T-cell (primary cell): ENCODE results near the gene CHRNG. TPM values are rescaled to one million over a fixed set of nuclear protein-coding genes. Genes with fewer than 3 reads are reported as not detected.
"Not testable (repeated sequence)": the region's sequence is repeated elsewhere in the genome, so short reads cannot be mapped to it uniquely, and the experiment has no call there.

Experiments used
- ATAC-seq, 4 experiments: fragments of 200-7000 bp in 3 of 4; fragments of 150-1000 bp in 1 of 4; cut with Tn5 transposase; replicated peaks in 1 of 4; 1 replicate in 3 of 4; 2 replicates in 1 of 4; pipeline ENCODE4 v1.10.0; 2021; ENCODE audit warnings: moderate library complexity in 3 of 4, mild to moderate bottlenecking in 2 of 4, moderate number of reproducible peaks in 1 of 4
- CTCF ChIA-PET, 2 donors: fragments of 300-600 bp; sonication (Branson Sonifier 250); formaldehyde crosslinking; loops; one replicate each; lab custom pipeline; 2022; ENCODE audit warnings: antibody characterized with exemption in 2 of 2; lab: Charles Lee
- POLR2A ChIA-PET, 2 donors: fragments of 300-600 bp; sonication (Branson Sonifier 250); formaldehyde crosslinking; loops; one replicate each; lab custom pipeline; 2022; ENCODE audit warnings: antibody characterized with exemption in 2 of 2; lab: Charles Lee
- DNase-seq, 35 experiments: peaks; one replicate each; pipeline versions ENCODE4 v3.0.0 to v3.0.0-alpha.2; 2013 to 2023
- H3K27ac ChIP-seq: one replicate; pipeline ENCODE4 v1.5.1; 2013; ENCODE audit warnings: low read length
- H3K27me3 ChIP-seq, 2 experiments: replicated peaks in 1 of 2; 1 replicate in 1 of 2; 2 replicates in 1 of 2; pipeline versions ENCODE4 v1.6.1 to v1.7.0; 2013; ENCODE audit warnings: low read length in 1 of 2, mixed read lengths in 1 of 2; ENCODE audit not compliant: control insufficient read depth in 2 of 2, insufficient read depth in 2 of 2; ENCODE audit errors: extremely low read depth in 1 of 2
- H3K36me3 ChIP-seq, 2 donors: 1 replicate in 1 of 2; 2 replicates in 1 of 2; pipeline versions ENCODE4 v1.6.1 to v1.7.0; 2013; ENCODE audit warnings: low read length in 1 of 2; ENCODE audit not compliant: control insufficient read depth in 2 of 2, insufficient read depth in 1 of 2; ENCODE audit errors: extremely low read depth in 1 of 2
- H3K4me1 ChIP-seq, 2 experiments: 1 replicate in 1 of 2; 2 replicates in 1 of 2; pipeline versions ENCODE4 v1.6.1 to v1.7.0; 2013; ENCODE audit warnings: low read length in 2 of 2, mixed read lengths in 1 of 2; ENCODE audit not compliant: insufficient read depth in 2 of 2, control insufficient read depth in 1 of 2; ENCODE audit errors: extremely low read depth in 1 of 2
- H3K4me3 ChIP-seq, 2 donors: 1 replicate in 1 of 2; 2 replicates in 1 of 2; pipeline versions ENCODE4 v1.5.1 to v1.7.0; 2013; ENCODE audit warnings: mild to moderate bottlenecking in 2 of 2, low read length in 1 of 2, moderate library complexity in 1 of 2; ENCODE audit not compliant: control insufficient read depth in 1 of 2; ENCODE audit errors: extremely low read depth in 1 of 2
- H3K9me3 ChIP-seq: 2 replicates; pipeline ENCODE4 v1.7.0; 2013
- H3K27ac Mint-ChIP-seq, 2 donors: one replicate each; pipeline ENCODE4 v1.8.0; 2020 to 2021; ENCODE audit warnings: mild to moderate bottlenecking in 2 of 2, mixed read lengths in 2 of 2
- H3K27me3 Mint-ChIP-seq, 2 donors: one replicate each; pipeline ENCODE4 v1.8.0; 2021 to 2022; ENCODE audit warnings: mixed read lengths in 2 of 2
- H3K36me3 Mint-ChIP-seq: one replicate; pipeline ENCODE4 v1.8.0; 2021; ENCODE audit warnings: mixed read lengths
- H3K4me1 Mint-ChIP-seq, 3 donors: one replicate each; pipeline ENCODE4 v1.8.0; 2020 to 2022; ENCODE audit warnings: mixed read lengths in 3 of 3, mild to moderate bottlenecking in 1 of 3
- H3K4me3 Mint-ChIP-seq, 3 donors: one replicate each; pipeline ENCODE4 v1.8.0; 2020 to 2022; ENCODE audit warnings: mild to moderate bottlenecking in 3 of 3, mixed read lengths in 3 of 3, moderate library complexity in 3 of 3
- H3K9me3 Mint-ChIP-seq, 3 donors: one replicate each; pipeline ENCODE4 v1.8.0; 2020 to 2022; ENCODE audit warnings: mixed read lengths in 3 of 3
- WGBS: methylation state at CpG from one replicate; pipeline ENCODE4 v1.1.5; 2013; ENCODE audit warnings: missing lambda C conversion rate; ENCODE audit not compliant: insufficient coverage; 5-methylcytosine and 5-hydroxymethylcytosine counted together
- total RNA-seq, 35 experiments: library from RNA in 6 of 35; stranded (reverse) in 6 of 35; fragments of 120-200 nt in 1 of 35; gene quantifications; one replicate each; pipeline versions ENCODE4 v1.2.1 to v1.2.4 and lab custom pipeline; 2013 to 2026

The CHRNG gene
- total RNA-seq, 5 donors from 2014 or later (not counting 1 experiment from before 2014, with no cell fraction given): not detected

DNA sequence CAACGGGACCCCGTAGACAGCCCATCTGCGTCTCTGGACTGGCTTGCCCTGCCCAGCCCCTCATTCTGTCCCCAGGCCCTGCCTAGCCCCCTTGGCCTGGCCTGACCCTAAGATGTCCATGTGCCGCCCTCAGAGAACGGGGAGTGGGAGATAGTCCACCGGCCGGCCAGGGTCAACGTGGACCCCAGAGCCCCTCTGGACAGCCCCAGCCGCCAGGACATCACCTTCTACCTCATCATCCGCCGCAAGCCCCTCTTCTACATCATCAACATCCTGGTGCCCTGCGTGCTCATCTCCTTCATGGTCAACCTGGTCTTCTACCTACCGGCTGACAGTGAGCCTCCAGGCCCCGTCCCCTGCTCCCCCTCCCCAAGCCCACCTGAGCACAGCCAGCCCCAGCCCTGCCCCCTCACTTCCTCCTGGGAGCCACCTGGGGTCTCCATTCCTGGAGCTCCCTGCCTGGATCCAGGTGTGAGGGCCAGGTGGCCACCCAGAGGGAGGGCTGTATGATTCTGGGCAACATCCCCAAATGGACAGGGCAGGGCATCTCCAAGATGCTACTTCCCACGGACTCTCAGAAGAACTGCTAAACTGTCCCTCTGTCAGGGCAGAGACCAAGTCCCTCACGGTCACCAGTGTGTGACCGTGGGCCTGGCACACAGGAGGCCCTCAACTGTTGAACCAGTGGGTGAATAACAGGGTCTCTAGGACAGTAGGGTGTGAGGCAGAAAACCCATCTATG, 9.5 kb upstream of the CHRNG start:
- CTCF ChIA-PET: no interaction called here

DNA sequence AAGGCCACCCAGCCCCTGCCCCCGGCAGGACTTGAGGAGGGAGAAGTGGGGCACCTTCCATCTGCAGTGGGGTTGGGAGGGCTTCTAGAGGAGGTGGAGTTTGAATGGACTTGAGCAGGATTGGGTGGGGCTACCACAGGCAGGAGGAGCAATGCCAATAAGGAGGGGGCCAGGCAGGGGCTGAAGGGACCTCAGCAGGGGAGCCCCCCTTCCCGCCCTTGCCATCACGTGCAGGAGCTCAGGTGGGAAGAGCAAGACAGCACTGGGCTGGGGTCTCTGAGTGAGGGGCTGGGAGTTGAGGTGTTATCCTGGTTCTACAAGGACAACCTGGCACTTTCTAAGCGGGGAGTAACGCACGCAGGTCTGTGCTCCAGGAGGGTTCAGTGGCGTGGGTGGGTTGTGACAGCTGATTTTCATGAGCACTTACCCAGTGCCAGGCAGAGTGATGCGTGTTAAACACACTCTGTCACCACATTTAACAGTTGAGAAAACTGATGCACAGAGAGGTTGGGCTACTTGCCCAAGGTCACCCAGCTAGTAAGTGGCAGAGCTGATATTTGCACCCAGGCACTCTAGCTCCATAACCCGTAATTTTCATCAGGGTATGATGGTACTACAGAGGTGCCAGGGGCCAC, 8.7 kb upstream of the CHRNG start:
- DNase-seq: no peak
- Histone ChIP-seq H3K27ac (no peak overlapping the region), H3K9me3 (no peaks in the 10 kb centered on the region), H3K4me1 (peaks cover 0 to 15% of the 10 kb centered on the region in 2 experiments), H3K36me3 (no peaks in the 10 kb centered on the region), H3K27me3 (peaks cover 2 to 74% of the 10 kb centered on the region in 2 experiments), H3K4me3 (no peak overlapping the region)
- Mint-ChIP-seq H3K36me3 (no peaks in the 10 kb centered on the region), H3K4me1 (peaks cover 13 to 16% (median 14%) of the 10 kb centered on the region in 3 donors), H3K27ac (peak overlapping the region in 1 of 2 donors; percentile 49), H3K9me3 (no peaks in the 10 kb centered on the region), H3K4me3 (no peak overlapping the region), H3K27me3 (peaks cover 20 to 46% of the 10 kb centered on the region in 2 donors)
- 80% methylated on average over 7 of the region's 9 CpGs for WGBS
- ChIA-PET CTCF (no interaction called here), POLR2A (no interaction called here)
- no peak for ATAC-seq

More for the DNA sequence above, 9.5 kb upstream of the CHRNG start:
- H3K4me1 Mint-ChIP-seq: peaks cover 13 to 16% (median 14%) of the 10 kb centered on the region in 3 donors
- H3K4me3 Mint-ChIP-seq: no peak overlapping the region
- Histone ChIP-seq H3K27ac (no peak overlapping the region), H3K27me3 (peaks cover 2 to 74% of the 10 kb centered on the region in 2 experiments), H3K4me1 (peaks cover 0 to 15% of the 10 kb centered on the region in 2 experiments), H3K9me3 (no peaks in the 10 kb centered on the region), H3K4me3 (no peak overlapping the region), H3K36me3 (no peaks in the 10 kb centered on the region)
- DNase-seq (no peak), ATAC-seq (no peak)
- peaks cover 20 to 45% of the 10 kb centered on the region in 2 donors for H3K27me3 Mint-ChIP-seq
- H3K9me3 Mint-ChIP-seq: no peaks in the 10 kb centered on the region
- H3K36me3 Mint-ChIP-seq: no peaks in the 10 kb centered on the region
- 90% methylated on average over 12 of the region's 17 CpGs for WGBS
- no peak overlapping the region for H3K27ac Mint-ChIP-seq
- POLR2A ChIA-PET: no interaction called here

DNA sequence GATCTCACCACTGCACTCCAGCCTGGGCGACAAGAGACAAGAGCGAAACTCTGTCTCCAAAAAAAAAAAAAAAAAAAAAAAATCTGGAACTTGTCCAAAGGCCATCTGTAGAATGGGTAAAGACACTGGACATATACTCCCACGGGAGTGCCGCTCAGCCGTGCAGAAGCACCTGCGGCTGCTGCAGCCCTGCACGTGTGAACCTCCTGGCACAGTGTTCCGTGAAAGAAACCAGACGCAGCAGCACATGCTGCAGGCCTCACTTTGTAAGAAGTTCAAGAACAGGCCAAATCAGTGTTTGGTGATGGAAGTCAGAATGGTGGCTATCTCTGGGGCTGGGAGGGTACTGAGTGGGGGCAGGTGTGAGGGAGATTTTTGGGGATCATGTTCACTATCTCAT, 7.1 kb upstream of the CHRNG start:
- Mint-ChIP-seq H3K4me3 (no peak overlapping the region), H3K27me3 (peaks cover 27 to 36% of the 10 kb centered on the region in 2 donors), H3K9me3 (no peaks in the 10 kb centered on the region), H3K27ac (no peak overlapping the region), H3K4me1 (peaks cover 13 to 16% (median 14%) of the 10 kb centered on the region in 3 donors), H3K36me3 (no peaks in the 10 kb centered on the region)
- POLR2A ChIA-PET: no interaction called here
- Histone ChIP-seq H3K27me3 (peaks cover 0 to 73% of the 10 kb centered on the region in 2 experiments), H3K27ac (no peak overlapping the region), H3K4me1 (peaks cover 0 to 15% of the 10 kb centered on the region in 2 experiments), H3K4me3 (no peak overlapping the region), H3K9me3 (no peaks in the 10 kb centered on the region), H3K36me3 (no peaks in the 10 kb centered on the region)
- WGBS: 85% methylated on average over 8 of the region's 9 CpGs
- DNase-seq (no peak), ATAC-seq (no peak)
- CTCF ChIA-PET: interaction anchor here in 1 of 2 donors (0.8 kb wide), 1 partner anchor 1327 kb away, joined by 5 read pairs; no protein-coding TSS in a partner anchor

DNA sequence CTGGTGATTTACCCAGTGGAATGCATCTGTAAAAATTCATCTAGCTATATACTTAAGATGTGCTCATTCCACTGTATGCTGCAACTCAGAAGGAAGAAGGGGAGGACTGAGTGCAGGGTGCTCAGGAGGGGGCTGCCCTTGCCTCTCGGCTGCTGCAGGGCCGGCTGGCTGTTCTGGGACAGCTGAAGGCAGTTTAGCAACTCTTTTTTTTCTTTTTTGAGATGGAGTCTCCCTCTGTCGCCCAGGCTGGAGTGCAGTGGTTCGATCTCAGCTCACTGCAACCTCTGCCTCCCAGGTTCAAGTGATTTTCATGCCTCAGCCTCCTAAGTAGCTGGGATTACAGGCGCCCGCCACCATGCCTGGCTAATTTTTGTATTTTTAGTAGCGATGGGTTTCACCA, 6.7 kb upstream of the CHRNG start:
- ATAC-seq, POLR2A ChIA-PET, H3K27ac Mint-ChIP-seq, H3K4me3 Mint-ChIP-seq, H3K4me3 ChIP-seq, H3K9me3 Mint-ChIP-seq, H3K9me3 ChIP-seq, DNase-seq, H3K27ac ChIP-seq, H3K36me3 ChIP-seq, CTCF ChIA-PET, H3K36me3 Mint-ChIP-seq: not testable (repeated sequence)
- Mint-ChIP-seq H3K4me1 (peaks cover 13 to 15% (median 14%) of the 10 kb centered on the region in 3 donors), H3K27me3 (peaks cover 27 to 35% of the 10 kb centered on the region in 2 donors)
- WGBS: 84% methylated on average over 5 of the region's 7 CpGs
- peaks cover 0 to 73% of the 10 kb centered on the region in 2 experiments for H3K27me3 ChIP-seq
- H3K4me1 ChIP-seq: peaks cover 0 to 15% of the 10 kb centered on the region in 2 experiments

DNA sequence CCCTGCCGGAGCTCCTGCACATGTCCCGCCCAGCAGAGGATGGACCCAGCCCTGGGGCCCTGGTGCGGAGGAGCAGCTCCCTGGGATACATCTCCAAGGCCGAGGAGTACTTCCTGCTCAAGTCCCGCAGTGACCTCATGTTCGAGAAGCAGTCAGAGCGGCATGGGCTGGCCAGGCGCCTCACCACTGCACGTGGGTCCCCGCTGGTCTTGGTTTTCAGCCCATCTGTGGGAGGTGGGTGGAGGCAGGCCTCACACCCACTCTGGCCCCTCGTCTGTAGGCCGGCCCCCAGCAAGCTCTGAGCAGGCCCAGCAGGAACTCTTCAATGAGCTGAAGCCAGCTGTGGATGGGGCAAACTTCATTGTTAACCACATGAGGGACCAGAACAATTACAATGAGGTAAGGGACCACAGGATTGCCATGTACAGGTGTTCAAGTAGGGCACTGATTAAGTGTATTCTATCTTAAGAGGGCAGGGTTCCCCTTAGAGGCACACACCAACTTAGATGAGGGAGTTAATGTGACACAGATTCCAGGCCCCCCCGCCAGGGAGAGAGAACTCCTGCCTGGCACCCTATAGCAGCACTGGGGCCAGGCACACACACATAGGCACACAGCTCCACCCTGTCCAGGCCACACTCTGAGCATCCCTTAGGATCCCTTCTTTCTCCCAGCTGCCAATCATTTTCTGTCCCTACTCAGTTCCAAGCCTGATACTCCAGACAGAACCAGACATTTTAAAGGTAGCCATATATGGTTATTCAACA, 5.4 kb upstream of the CHRNG start:
- 81% methylated on average over 11 of the region's 13 CpGs for WGBS
- no peak overlapping the region for H3K27ac ChIP-seq
- Mint-ChIP-seq H3K36me3 (no peaks in the 10 kb centered on the region), H3K27ac (no peak overlapping the region), H3K9me3 (no peaks in the 10 kb centered on the region), H3K4me3 (no peak overlapping the region), H3K27me3 (peaks cover 19 to 30% of the 10 kb centered on the region in 2 donors), H3K4me1 (peaks cover 6 to 9% (median 7%) of the 10 kb centered on the region in 3 donors)
- H3K4me1 ChIP-seq: peaks cover 0 to 6% of the 10 kb centered on the region in 2 experiments
- DNase-seq (no peak), ATAC-seq (no peak)
- H3K4me3 ChIP-seq: no peak overlapping the region
- H3K9me3 ChIP-seq: no peaks in the 10 kb centered on the region
- POLR2A ChIA-PET: no interaction called here
- H3K27me3 ChIP-seq: peaks cover 0 to 67% of the 10 kb centered on the region in 2 experiments
- H3K36me3 ChIP-seq: no peaks in the 10 kb centered on the region
- CTCF ChIA-PET: no interaction called here
